Choroid plexus epithelial cell (primary cell): ENCODE results near the gene GJA3.

Experiments
- DNase-seq: peaks from one replicate; pipeline ENCODE4 v3.0.0-alpha.2; 2010; ENCODE audit warnings: low read depth
- H3K4me3 ChIP-seq: 2 replicates; pipeline ENCODE4 v1.5.1; 2011; ENCODE audit warnings: low read depth, mild to moderate bottlenecking, control low read depth, low read length, moderate library complexity
- CTCF ChIP-seq: conservative IDR thresholded peaks from 2 replicates; pipeline ENCODE4 v1.5.1; 2011; ENCODE audit warnings: low read depth, mild to moderate bottlenecking, control low read depth, inconsistent platforms, low read length, moderate library complexity

GJA3 gene

GRCh38 chr13:20150561-20150960 lies 10.3 kb downstream of the GJA3 start:
- DNase-seq, result no peak
- TF ChIP-seq CTCF, result no peak
- H3K4me3 ChIP-seq, result no peak overlapping the region

- TF ChIP-seq CTCF, result no peak
- DNase-seq, result no peak
- H3K4me3 ChIP-seq, result no peak overlapping the region
These were observed 11.1 kb downstream of the GJA3 start for GRCh38 chr13:20149762-20150161.

GRCh38 chr13:20148501-20149183 lies 12.2 kb downstream of the GJA3 start:
- TF ChIP-seq CTCF, result no peak
- DNase-seq, result no peak
- H3K4me3 ChIP-seq, result no peak overlapping the region

GRCh38 chr13:20146381-20146780 lies 14.5 kb downstream of the GJA3 start:
- no peak overlapping the region for H3K4me3 ChIP-seq
- no peak for DNase-seq
- TF ChIP-seq CTCF, result no peak

- DNase-seq, result no peak
- no peak overlapping the region for H3K4me3 ChIP-seq
- TF ChIP-seq CTCF, result no peak
These were observed 15.3 kb downstream of the GJA3 start for GRCh38 chr13:20145521-20145920.

GRCh38 chr13:20144141-20144850 lies 16.6 kb downstream of the GJA3 start:
- no peak for TF ChIP-seq CTCF
- DNase-seq, result no peak
- no peak overlapping the region for H3K4me3 ChIP-seq

GRCh38 chr13:20142927-20143480 lies 17.8 kb downstream of the GJA3 start:
- no peak overlapping the region for H3K4me3 ChIP-seq
- no peak for TF ChIP-seq CTCF

More at GRCh38 chr13:20142927-20143480, 17.8 kb downstream of the GJA3 start:
- DNase-seq, result no peak
